8988T (cell line): Measurements from ENCODE around the gene PRKCQ.
"Not testable (repeated sequence)": the region's sequence is repeated elsewhere in the genome, so short reads cannot be mapped to it uniquely, and the experiment has no call there.

Experiments
- DNase-seq: peaks from one replicate; pipeline ENCODE4 v3.0.0; 2011

Gene PRKCQ

GRCh38 chr10:6487920-6488319 is 92.2 kb downstream of the PRKCQ start:
- no peak for DNase-seq

DNA sequence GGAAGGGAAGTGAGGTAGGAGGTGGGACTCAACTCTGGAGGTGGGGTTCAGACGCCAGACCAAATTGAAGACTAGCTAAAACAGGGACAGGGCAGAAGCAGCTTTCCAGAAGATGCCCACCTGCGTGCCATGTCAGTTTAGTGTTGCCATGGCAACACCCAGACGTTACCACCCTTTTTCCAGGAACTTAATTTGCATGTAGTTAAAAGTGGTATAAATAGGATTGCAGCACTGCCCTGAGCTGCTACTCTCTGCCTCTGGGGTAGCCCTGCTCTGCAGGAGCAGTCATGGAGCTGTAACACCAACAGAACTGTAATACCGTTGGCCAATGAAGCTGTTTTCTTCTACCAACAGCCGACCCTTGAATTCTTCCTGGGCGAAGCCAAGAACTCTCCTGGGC is 93.8 kb downstream of the PRKCQ start:
- no peak for DNase-seq

GRCh38 chr10:6482737-6483357 is 97.2 kb downstream of the PRKCQ start:
- DNase-seq = no peak

- no peak for DNase-seq
These were observed 101.4 kb downstream of the PRKCQ start for GRCh38 chr10:6478722-6479121.

DNA sequence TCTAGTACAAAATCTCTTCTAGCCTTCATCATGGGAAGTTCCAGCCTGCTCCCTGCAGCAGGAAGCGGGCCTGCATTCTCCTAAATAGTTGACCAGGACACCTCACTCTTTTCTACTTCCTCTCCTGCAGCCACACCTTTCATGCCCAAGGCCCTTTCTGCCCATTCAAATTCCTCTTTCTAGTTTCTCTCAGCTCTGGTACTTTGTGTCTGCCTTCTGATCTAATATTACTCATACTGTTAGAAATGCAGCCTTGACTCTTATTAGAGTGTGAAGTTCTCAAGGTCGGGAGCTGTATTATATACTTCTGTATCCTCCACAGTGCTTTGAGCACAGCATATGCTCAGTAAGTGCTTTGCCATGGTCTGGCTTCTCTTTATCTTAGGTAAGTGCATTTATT is 103.1 kb downstream of the PRKCQ start:
- DNase-seq = no peak

DNA sequence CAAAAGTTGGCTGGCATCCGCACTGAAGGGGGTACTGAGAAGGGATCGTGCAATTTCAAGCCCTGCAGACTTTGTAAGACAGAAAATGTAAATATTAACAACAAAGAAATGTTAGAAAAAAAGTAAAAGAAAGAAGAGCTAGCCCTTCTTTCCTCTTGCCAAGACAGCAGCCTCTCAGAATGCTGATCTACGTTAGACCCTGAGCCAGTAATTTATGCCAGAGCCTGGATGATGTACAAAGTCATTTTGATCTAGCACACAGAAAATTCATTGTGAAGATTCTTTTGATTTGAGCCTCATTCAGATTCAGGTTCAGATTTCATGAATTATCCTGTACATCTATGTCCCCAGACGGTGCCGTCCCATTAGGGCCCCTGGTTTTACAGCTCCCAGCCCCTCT is 105.2 kb downstream of the PRKCQ start:
- no peak for DNase-seq

- DNase-seq = no peak
These were observed 106.1 kb downstream of the PRKCQ start for GRCh38 chr10:6473901-6474370.

DNA sequence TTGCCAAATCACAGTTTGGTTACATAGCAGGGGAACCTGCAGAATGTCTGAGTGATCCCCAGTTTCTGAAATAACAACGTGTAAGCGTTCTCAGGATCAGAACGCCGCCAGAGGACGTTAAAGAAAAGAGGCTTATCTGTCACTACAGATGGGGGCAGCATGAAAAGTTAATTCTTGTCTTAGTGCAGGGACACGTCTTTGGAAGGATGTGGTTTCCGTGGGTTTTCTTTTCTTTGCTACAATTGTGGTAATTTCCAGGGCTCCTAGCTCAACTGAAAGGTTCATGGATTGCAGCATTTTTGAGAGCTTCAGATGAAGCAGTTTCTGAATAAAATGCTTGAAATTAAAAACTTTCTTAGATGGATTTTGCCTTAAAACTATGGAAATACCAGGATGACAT is 106.6 kb downstream of the PRKCQ start:
- DNase-seq = no peak

GRCh38 chr10:6472710-6473005 is 107.4 kb downstream of the PRKCQ start:
- DNase-seq = not testable (repeated sequence)

- no peak for DNase-seq
These were observed 109.0 kb downstream of the PRKCQ start for GRCh38 chr10:6470894-6471618.

DNA sequence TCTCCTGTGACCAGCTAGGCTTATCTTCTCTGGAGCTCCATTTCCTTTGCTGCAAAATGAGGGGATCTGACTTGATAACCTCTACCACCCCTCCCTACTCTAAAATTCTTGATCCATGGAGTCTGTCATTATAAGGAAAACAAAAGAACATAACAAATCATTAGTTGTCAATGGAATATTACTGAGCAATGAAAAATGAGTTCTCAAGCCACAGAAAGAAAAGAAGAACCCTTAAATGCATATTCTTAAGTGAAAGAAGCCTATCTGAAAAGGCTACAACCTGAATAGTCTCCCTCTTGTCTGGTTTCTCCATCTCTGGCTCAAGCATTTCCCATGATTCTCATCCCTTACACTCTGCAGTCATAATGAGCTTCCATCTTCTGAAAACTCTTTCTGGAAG is 110.4 kb downstream of the PRKCQ start:
- DNase-seq = no peak

DNA sequence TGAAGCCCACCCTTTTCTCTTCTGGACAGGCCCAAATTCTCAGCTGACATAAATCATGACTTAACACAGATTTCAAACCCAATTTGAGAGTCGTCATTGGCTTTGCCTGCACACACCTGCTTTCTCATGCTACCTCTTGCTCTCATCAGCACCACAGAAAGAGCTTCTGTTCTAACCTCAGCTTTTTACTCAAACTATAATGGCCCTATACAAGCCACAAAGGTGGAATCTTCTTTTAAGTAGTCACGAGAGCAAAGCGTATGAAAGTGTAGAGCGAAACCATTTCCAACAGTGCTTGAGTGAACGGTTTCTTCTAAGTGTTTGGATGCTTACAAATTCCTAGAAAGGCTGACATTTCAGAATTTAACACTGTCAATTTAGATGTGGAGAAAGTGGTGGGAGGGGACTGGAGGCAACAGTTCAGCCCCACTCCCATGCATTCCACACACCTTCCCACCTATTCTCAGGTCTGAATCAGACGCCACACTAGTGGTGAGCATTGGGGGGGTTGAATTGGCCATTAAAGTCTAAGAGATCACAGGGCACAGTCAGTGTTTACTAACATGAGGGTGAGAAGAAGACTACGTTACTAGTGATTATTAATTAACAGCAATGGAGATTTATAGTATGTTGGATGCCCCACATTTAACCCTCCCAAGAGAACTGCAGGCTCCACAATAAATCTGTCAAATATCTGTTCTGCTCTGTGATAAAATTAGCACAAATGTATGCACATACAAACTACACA is 114.0 kb downstream of the PRKCQ start:
- no peak for DNase-seq

DNA sequence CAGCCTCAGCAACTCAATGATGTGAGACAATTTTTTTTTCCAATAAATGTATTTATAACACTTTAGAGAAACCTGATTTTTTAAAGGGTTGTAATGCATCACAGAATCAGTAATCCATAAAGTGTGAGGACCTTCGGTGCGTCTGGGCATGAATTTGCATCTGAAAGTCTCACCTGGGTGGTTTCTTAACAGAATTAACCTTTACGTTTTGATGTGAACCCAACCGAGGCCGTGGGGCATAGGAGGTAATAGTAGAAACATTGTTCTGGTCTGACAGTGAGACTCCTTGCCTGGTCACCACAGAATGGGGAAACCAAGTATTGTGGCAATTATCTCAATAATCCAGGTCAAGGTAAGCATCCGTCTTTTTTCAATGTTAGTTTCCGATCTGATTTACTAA is 114.6 kb downstream of the PRKCQ start:
- DNase-seq = no peak

GRCh38 chr10:6464862-6465430 is 115.1 kb downstream of the PRKCQ start:
- no peak for DNase-seq

GRCh38 chr10:6463366-6463765 is 116.7 kb downstream of the PRKCQ start:
- DNase-seq = no peak

DNA sequence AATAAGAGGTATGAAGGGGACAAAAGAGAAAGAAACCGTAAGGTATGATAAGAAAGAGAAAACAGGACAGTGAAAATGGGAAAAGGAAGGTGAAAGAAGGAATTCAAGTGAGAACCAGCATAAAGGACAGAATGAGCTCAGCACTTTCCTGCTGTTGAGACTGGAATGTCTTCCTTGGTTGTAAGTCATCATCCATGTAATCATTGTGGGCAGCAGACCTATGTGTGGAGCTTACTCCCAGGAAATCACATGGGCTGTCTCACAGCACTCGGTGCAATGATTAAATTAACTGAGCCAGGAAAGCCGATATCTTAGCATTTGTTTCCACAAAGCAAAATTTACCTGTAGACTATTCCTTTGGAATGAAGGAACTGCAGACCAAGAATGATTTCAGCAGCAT is 118.1 kb downstream of the PRKCQ start:
- no peak for DNase-seq

- no peak for DNase-seq
These were observed 119.1 kb downstream of the PRKCQ start for GRCh38 chr10:6460861-6461409.

DNA sequence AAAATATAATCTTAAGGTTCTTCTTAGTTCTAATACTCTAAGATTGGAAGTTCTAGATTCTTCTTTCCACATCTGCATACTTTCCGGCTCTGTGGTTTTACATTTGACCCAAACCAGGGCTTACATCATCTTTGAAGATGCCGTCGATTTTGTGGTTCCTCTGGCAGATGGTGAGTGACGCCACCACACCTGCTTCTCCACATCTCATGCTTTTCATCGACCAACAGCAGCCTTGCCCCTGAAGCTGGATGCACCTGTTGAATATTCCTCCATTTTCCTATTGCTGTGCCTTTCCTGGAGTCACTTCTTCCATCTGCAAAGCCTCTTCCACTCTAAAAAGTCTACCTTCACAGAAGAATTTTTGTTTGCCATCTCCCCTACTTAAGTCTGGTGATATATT is 121.3 kb downstream of the PRKCQ start:
- no peak for DNase-seq

DNA sequence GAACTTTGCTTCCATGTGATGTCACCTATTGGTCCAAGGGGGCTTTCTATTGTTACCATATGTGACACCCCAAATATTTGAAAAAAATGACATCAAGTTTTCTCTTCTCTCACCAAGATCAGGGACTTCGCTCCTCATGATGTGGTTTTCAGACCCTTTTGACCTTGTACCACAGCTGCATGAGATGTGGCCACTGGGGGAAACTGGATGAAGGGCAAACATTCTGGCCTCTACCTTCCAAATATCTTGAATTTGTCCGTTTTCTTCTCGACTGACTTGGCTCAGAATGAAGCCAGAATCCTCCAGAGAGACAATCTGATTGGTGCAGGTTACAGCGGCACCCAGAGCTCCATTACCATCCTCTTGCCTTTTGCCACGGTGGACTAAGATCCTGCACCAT is 122.7 kb downstream of the PRKCQ start:
- DNase-seq = no peak

GRCh38 chr10:6456067-6456466 is 124.0 kb downstream of the PRKCQ start:
- DNase-seq = no peak

GRCh38 chr10:6455592-6455991 is 124.5 kb downstream of the PRKCQ start:
- DNase-seq = no peak

DNA sequence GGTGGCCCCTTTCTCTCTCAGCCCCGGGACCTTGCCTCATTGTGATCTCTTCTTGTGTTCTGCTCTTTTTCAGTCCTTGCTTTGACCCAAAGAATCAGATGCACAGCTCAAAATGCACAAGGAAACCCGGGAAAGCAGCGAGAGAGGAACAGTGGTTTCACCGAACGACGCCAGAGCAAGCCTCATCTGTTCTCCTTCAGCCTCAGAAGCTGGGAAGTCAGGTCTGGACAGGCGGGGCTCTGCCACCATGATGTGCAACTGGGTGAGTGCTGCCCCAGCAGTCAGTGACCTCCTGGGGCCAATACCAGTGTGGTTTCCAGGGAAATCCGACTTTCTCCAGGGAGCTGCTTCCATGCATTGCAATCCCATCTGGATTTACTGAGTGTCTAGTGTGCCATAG is 133.4 kb downstream of the PRKCQ start:
- DNase-seq = no peak

DNA sequence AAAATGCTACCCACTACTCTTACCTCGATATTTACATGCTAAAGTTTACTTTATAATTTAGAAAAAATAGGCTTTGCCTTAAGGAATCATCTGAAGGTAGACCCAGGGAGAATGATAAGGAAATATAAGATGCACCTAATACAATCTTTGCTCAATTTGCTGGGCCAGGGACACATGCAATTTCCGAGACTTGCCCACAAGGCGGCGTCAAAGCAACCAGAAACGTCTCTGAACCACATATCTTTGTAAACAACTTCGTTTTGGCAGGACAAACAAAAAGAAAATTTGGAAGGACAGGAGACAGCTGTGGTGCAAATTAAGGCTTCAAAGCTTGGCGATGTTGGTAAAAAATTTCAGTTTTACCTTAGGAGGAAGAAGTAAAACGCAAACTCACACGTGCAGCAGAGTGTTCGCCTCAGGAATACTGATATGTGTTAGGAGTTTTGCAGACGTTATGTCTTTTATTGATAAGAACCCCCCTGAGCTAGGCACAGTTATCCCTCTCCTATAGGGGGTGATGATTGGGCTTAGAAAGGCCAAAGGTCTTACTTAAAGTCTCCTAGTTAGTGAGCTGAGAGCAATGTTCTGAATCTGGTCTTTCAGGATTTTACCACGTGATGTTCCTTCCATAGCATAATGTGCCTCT is 134.3 kb downstream of the PRKCQ start:
- DNase-seq = peak; percentile 22
